Measurements from ENCODE around the gene MAP7D1.

The MAP7D1 gene

GRCh38 chr1:36126005-36126716, 29.8 kb upstream of the MAP7D1 start:
- Histone ChIP-seq H3K27me3 (ENCODE audit: control insufficient read depth, insufficient read depth, low read length) (no peaks in the 10 kb centered on the region), H3K4me1 (no peaks in the 10 kb centered on the region), H3K9ac (no peak overlapping the region), H3K79me2 (no peaks in the 10 kb centered on the region), H3K9me3 (ENCODE audit: control insufficient read depth, low read length) (no peaks in the 10 kb centered on the region), H2AFZ (no peak overlapping the region), H3K4me2 (ENCODE audit: low read length) (no peak overlapping the region), H3K27ac (no peak overlapping the region), H3K4me3 (ENCODE audit: low read depth, low read length) (no peak overlapping the region), H3K36me3 (ENCODE audit: control insufficient read depth, insufficient read depth, low read length) (no peaks in the 10 kb centered on the region)
- no peak for TF ChIP-seq CTCF (IDR thresholded peaks at IDR 0.05)

- Histone ChIP-seq H3K36me3 (ENCODE audit: control insufficient read depth, insufficient read depth, low read length) (no peaks in the 10 kb centered on the region), H3K9me3 (ENCODE audit: control insufficient read depth, low read length) (no peaks in the 10 kb centered on the region), H3K4me1 (no peaks in the 10 kb centered on the region), H3K27me3 (ENCODE audit: control insufficient read depth, insufficient read depth, low read length) (no peaks in the 10 kb centered on the region), H3K4me3 (ENCODE audit: low read depth, low read length) (no peak overlapping the region), H3K27ac (no peak overlapping the region), H3K4me2 (ENCODE audit: low read length) (no peak overlapping the region), H3K9ac (no peak overlapping the region), H2AFZ (no peak overlapping the region), H3K79me2 (no peaks in the 10 kb centered on the region)
- TF ChIP-seq CTCF (IDR thresholded peaks at IDR 0.05) = no peak
Observed at GRCh38 chr1:36126797-36127500, 29.0 kb upstream of the MAP7D1 start.

- no peak overlapping the region for H2AFZ ChIP-seq
- no peaks in the 10 kb centered on the region for H3K36me3 ChIP-seq (ENCODE audit: control insufficient read depth, insufficient read depth, low read length)
- TF ChIP-seq CTCF (IDR thresholded peaks at IDR 0.05) = no peak
- no peaks in the 10 kb centered on the region for H3K9me3 ChIP-seq (ENCODE audit: control insufficient read depth, low read length)
- H3K4me1 ChIP-seq = no peaks in the 10 kb centered on the region
- no peak overlapping the region for H3K4me2 ChIP-seq (ENCODE audit: low read length)
- no peaks in the 10 kb centered on the region for H3K79me2 ChIP-seq
- H3K9ac ChIP-seq = no peak overlapping the region
- no peak overlapping the region for H3K4me3 ChIP-seq (ENCODE audit: low read depth, low read length)
- no peak overlapping the region for H3K27ac ChIP-seq
- no peaks in the 10 kb centered on the region for H3K27me3 ChIP-seq (ENCODE audit: control insufficient read depth, insufficient read depth, low read length)
Observed at GRCh38 chr1:36128126-36128904, 27.6 kb upstream of the MAP7D1 start.

GRCh38 chr1:36128905-36129206, 27.1 kb upstream of the MAP7D1 start:
- H3K27ac ChIP-seq = no peak overlapping the region
- no peak overlapping the region for H3K4me2 ChIP-seq (ENCODE audit: low read length)
- TF ChIP-seq CTCF (IDR thresholded peaks at IDR 0.05) = no peak
- no peak overlapping the region for H3K4me3 ChIP-seq (ENCODE audit: low read depth, low read length)
- no peaks in the 10 kb centered on the region for H3K9me3 ChIP-seq (ENCODE audit: control insufficient read depth, low read length)
- H3K9ac ChIP-seq = no peak overlapping the region
- no peaks in the 10 kb centered on the region for H3K36me3 ChIP-seq (ENCODE audit: control insufficient read depth, insufficient read depth, low read length)
- no peaks in the 10 kb centered on the region for H3K79me2 ChIP-seq
- H3K4me1 ChIP-seq = no peaks in the 10 kb centered on the region
- no peak overlapping the region for H2AFZ ChIP-seq
- H3K27me3 ChIP-seq (ENCODE audit: control insufficient read depth, insufficient read depth, low read length) = no peaks in the 10 kb centered on the region

Data from parathyroid adenoma (tissue), 2 donors.